ENCODE measurements around the gene CLCA1. TPM values are rescaled to one million over a fixed set of nuclear protein-coding genes. Genes with fewer than 3 reads are reported as not detected.

The CLCA1 gene
- total and polyA plus RNA-seq, 2 experiments from 2014 or later: not detected

DNA sequence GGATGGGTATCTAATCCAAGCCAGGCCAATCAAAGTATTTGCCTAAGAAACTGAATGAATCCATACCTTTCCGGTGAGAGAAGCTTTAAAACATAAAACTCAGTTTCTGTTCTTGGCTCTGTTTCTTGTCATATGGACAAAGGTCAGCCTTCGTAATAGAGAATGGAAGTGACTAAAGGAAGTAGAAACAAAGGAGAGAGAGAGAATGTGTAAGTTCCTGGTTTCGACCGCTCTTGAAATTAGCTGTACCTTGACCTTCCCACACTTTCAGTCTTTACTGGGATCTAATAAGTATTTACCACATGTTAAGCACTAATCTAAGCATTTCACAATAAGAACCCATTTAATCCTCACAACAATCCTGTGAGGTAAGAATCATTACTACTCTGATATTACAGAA, 58.6 kb downstream of the CLCA1 start:
- no peak for DNase-seq (ENCODE audit: low spot score)
- Mint-ChIP-seq H3K36me3 (ENCODE audit: low read depth) (peaks cover 9% of the 10 kb centered on the region; the same call in 2 of the 3 replicates), H3K27me3 (ENCODE audit: insufficient read depth, low read depth, poor library complexity) (no peaks in the 10 kb centered on the region), H3K27ac (no peak overlapping the region), H3K4me3 (no peak overlapping the region), H3K9me3 (peaks cover 13% of the 10 kb centered on the region; the same call in 2 of the 3 replicates), H3K4me1 (no peaks in the 10 kb centered on the region)
- no peaks in the 10 kb centered on the region for H3F3A ChIP-seq (replicated peaks; ENCODE audit: low read depth)
- no peak overlapping the region for H3K4me2 ChIP-seq
- 0 out of 2 replicates have a peak, but pooled peaks cover 3% of the 10 kb centered on the region for H3K36me3 ChIP-seq (ENCODE audit: insufficient read depth)
- no peak overlapping the region for H3K27ac ChIP-seq (ENCODE audit: low read depth)
- no peak overlapping the region for H2AFZ ChIP-seq
- no peaks in the 10 kb centered on the region for H3K27me3 ChIP-seq (ENCODE audit: insufficient read depth)
- ATAC-seq: no peak
- TF ChIP-seq EZH2 (IDR thresholded peaks at IDR 0.05; ENCODE audit: low read depth, unreplicated experiment) (no peak), POLR2AphosphoS5 (IDR thresholded peaks at IDR 0.05; ENCODE audit: low read depth) (no peak), STAT1 (IDR thresholded peaks at IDR 0.05; ENCODE audit: unreplicated experiment) (no peak), EZH2phosphoT487 (IDR thresholded peaks at IDR 0.05; ENCODE audit: unreplicated experiment) (no peak), JUNB (IDR thresholded peaks at IDR 0.05; ENCODE audit: unreplicated experiment) (no peak), NANOG (IDR thresholded peaks at IDR 0.05; ENCODE audit: borderline replicate concordance) (no peak), CREB1 (CRISPR knock-in tag; IDR thresholded peaks at IDR 0.05; ENCODE audit: low read depth) (no peak), ZNF114 (CRISPR knock-in tag; IDR thresholded peaks at IDR 0.05) (no peak)
- TF ChIP-seq, protein P1, sequence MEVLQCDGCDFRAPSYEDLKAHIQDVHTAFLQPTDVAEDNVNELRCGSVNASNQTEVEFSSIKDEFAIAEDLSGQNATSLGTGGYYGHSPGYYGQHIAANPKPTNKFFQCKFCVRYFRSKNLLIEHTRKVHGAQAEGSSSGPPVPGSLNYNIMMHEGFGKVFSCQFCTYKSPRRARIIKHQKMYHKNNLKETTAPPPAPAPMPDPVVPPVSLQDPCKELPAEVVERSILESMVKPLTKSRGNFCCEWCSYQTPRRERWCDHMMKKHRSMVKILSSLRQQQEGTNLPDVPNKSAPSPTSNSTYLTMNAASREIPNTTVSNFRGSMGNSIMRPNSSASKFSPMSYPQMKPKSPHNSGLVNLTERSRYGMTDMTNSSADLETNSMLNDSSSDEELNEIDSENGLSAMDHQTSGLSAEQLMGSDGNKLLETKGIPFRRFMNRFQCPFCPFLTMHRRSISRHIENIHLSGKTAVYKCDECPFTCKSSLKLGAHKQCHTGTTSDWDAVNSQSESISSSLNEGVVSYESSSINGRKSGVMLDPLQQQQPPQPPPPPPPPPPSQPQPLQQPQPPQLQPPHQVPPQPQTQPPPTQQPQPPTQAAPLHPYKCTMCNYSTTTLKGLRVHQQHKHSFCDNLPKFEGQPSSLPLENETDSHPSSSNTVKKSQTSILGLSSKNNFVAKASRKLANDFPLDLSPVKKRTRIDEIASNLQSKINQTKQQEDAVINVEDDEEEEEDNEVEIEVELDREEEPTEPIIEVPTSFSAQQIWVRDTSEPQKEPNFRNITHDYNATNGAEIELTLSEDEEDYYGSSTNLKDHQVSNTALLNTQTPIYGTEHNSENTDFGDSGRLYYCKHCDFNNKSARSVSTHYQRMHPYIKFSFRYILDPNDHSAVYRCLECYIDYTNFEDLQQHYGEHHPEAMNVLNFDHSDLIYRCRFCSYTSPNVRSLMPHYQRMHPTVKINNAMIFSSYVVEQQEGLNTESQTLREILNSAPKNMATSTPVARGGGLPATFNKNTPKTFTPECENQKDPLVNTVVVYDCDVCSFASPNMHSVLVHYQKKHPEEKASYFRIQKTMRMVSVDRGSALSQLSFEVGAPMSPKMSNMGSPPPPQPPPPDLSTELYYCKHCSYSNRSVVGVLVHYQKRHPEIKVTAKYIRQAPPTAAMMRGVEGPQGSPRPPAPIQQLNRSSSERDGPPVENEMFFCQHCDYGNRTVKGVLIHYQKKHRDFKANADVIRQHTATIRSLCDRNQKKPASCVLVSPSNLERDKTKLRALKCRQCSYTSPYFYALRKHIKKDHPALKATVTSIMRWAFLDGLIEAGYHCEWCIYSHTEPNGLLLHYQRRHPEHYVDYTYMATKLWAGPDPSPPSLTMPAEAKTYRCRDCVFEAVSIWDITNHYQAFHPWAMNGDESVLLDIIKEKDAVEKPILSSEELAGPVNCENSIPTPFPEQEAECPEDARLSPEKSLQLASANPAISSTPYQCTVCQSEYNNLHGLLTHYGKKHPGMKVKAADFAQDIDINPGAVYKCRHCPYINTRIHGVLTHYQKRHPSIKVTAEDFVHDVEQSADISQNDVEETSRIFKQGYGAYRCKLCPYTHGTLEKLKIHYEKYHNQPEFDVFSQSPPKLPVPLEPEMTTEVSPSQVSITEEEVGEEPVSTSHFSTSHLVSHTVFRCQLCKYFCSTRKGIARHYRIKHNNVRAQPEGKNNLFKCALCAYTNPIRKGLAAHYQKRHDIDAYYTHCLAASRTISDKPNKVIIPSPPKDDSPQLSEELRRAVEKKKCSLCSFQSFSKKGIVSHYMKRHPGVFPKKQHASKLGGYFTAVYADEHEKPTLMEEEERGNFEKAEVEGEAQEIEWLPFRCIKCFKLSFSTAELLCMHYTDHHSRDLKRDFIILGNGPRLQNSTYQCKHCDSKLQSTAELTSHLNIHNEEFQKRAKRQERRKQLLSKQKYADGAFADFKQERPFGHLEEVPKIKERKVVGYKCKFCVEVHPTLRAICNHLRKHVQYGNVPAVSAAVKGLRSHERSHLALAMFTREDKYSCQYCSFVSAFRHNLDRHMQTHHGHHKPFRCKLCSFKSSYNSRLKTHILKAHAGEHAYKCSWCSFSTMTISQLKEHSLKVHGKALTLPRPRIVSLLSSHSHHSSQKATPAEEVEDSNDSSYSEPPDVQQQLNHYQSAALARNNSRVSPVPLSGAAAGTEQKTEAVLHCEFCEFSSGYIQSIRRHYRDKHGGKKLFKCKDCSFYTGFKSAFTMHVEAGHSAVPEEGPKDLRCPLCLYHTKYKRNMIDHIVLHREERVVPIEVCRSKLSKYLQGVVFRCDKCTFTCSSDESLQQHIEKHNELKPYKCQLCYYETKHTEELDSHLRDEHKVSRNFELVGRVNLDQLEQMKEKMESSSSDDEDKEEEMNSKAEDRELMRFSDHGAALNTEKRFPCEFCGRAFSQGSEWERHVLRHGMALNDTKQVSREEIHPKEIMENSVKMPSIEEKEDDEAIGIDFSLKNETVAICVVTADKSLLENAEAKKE (CRISPR knock-in tag; IDR thresholded peaks at IDR 0.05): no peak
- TF ChIP-seq, protein P2, sequence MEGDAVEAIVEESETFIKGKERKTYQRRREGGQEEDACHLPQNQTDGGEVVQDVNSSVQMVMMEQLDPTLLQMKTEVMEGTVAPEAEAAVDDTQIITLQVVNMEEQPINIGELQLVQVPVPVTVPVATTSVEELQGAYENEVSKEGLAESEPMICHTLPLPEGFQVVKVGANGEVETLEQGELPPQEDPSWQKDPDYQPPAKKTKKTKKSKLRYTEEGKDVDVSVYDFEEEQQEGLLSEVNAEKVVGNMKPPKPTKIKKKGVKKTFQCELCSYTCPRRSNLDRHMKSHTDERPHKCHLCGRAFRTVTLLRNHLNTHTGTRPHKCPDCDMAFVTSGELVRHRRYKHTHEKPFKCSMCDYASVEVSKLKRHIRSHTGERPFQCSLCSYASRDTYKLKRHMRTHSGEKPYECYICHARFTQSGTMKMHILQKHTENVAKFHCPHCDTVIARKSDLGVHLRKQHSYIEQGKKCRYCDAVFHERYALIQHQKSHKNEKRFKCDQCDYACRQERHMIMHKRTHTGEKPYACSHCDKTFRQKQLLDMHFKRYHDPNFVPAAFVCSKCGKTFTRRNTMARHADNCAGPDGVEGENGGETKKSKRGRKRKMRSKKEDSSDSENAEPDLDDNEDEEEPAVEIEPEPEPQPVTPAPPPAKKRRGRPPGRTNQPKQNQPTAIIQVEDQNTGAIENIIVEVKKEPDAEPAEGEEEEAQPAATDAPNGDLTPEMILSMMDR (conservative IDR thresholded peaks at IDR 0.05; ENCODE audit: low read depth in 2 of 2): no peak
- H3K9me2 ChIP-seq (ENCODE audit: insufficient read depth): no peaks in the 10 kb centered on the region
- no peaks in the 10 kb centered on the region for H4K20me1 ChIP-seq (replicated peaks; ENCODE audit: insufficient read depth)
- no peak overlapping the region for H3K4me3 ChIP-seq
- H3K79me2 ChIP-seq (replicated peaks; ENCODE audit: insufficient read depth): no peaks in the 10 kb centered on the region
- H3K4me1 ChIP-seq (ENCODE audit: insufficient read depth): no peaks in the 10 kb centered on the region
